Brain microvascular endothelial cell (primary cell): ENCODE data around the gene BEST3.

Source experiments
- DNase-seq: peaks from one replicate; pipeline ENCODE4 v3.0.0-alpha.2; 2020
- H3K27ac ChIP-seq: fragments of 250-450 bp; sonication (Bioruptor Pico); 2 replicates; pipeline ENCODE4 v1.5.1; 2020; ENCODE audit warnings: mild to moderate bottlenecking, moderate library complexity
- H3K27me3 ChIP-seq: fragments of 250-450 bp; sonication (Bioruptor Pico); replicated peaks from 2 replicates; pipeline ENCODE4 v1.5.1; 2020; ENCODE audit warnings: mild to moderate bottlenecking
- H3K36me3 ChIP-seq: fragments of 250-450 bp; sonication (Bioruptor Pico); replicated peaks from 2 replicates; pipeline ENCODE4 v1.5.1; 2020; ENCODE audit warnings: mild to moderate bottlenecking
- H3K4me3 ChIP-seq: 2 replicates; pipeline ENCODE4 v1.5.1; 2011; ENCODE audit warnings: low read depth, mild to moderate bottlenecking, control low read depth, low read length, moderate library complexity
- CTCF ChIP-seq: IDR thresholded peaks from 2 replicates; pipeline ENCODE4 v1.5.1; 2011; ENCODE audit warnings: low read depth, mild to moderate bottlenecking, moderate library complexity, low read length, control low read depth, inconsistent platforms; ENCODE audit errors: missing control alignments
- in situ Hi-C: cut with HindIII; loops from 2 replicates; pipeline ENCODE4 v1.10.0; 2017; ENCODE audit warnings: low sequenced_read_pairs, low pct_ligation_motif_present

BEST3 gene

GRCh38 chr12:69685810-69686209, 13.3 kb downstream of the BEST3 start:
- DNase-seq, result peak; percentile 57
- in situ Hi-C loops, result no loop called here
- no peaks in the 10 kb centered on the region for H3K36me3 ChIP-seq
- no peak for TF ChIP-seq CTCF
- H3K27me3 ChIP-seq, result no peaks in the 10 kb centered on the region
- no peak overlapping the region for H3K4me3 ChIP-seq
- H3K27ac ChIP-seq, result no peak overlapping the region

- in situ Hi-C loops, result no loop called here
- Histone ChIP-seq H3K27me3 (no peaks in the 10 kb centered on the region), H3K36me3 (no peaks in the 10 kb centered on the region), H3K4me3 (no peak overlapping the region), H3K27ac (no peak overlapping the region)
- TF ChIP-seq CTCF, result no peak
- no peak for DNase-seq
Observed at GRCh38 chr12:69684466-69684865, 14.6 kb downstream of the BEST3 start.

- Histone ChIP-seq H3K27ac (no peak overlapping the region), H3K4me3 (no peak overlapping the region), H3K27me3 (no peaks in the 10 kb centered on the region), H3K36me3 (no peaks in the 10 kb centered on the region)
- DNase-seq, result no peak
- in situ Hi-C loops, result no loop called here
- TF ChIP-seq CTCF, result no peak
Observed at GRCh38 chr12:69682110-69682755, 16.9 kb downstream of the BEST3 start.

GRCh38 chr12:69679119-69679518, 20.0 kb downstream of the BEST3 start:
- Histone ChIP-seq H3K36me3 (no peaks in the 10 kb centered on the region), H3K27me3 (no peaks in the 10 kb centered on the region), H3K27ac (no peak overlapping the region), H3K4me3 (no peak overlapping the region)
- in situ Hi-C loops, result no loop called here
- DNase-seq, result peak; percentile 37
- no peak for TF ChIP-seq CTCF

GRCh38 chr12:69676257-69677012, 22.7 kb downstream of the BEST3 start:
- Histone ChIP-seq H3K4me3 (no peak overlapping the region), H3K27ac (no peak overlapping the region), H3K36me3 (no peaks in the 10 kb centered on the region), H3K27me3 (no peaks in the 10 kb centered on the region)
- TF ChIP-seq CTCF, result peak; percentile 6
- no peak for DNase-seq
- in situ Hi-C loops, result no loop called here
